ENCODE results near the gene TANK. TPM values are rescaled to one million over a fixed set of nuclear protein-coding genes. Genes with fewer than 3 reads are reported as not detected.

TANK gene
- total RNA-seq, 1 donor from 2014 or later, result 18.4 TPM

DNA sequence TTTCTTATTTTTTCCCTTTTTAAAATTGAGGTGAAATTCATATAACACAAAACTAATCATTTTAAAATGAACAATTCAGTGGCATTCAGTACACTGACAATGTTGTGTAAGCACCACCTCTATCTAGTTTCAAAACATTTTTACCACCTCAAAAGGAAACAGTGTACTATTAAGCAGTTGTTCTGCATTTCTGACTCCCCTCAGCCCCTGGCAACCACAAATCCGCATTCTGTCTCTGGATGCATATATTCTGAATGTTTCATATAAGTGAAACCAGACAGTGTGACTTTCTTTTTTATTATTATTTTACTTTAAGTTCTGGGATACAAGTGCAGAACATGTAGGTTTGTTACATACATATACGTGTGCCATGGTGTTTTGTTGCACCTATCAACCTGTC lies 19.2 kb upstream of the TANK start:
- Histone ChIP-seq H3K4me3 (no peak overlapping the region), H3K36me3 (no peaks in the 10 kb centered on the region), H3K4me1 (peaks cover 0 to 13% of the 10 kb centered on the region in 2 donors), H3K27ac (no peak overlapping the region), H3K27me3 (no peaks in the 10 kb centered on the region), H3K9me3 (no peaks in the 10 kb centered on the region)
- no peak for TF ChIP-seq CTCF (IDR thresholded peaks at IDR 0.05)
- intact Hi-C loops (cut with DNase I), result no loop called here
- no peak for DNase-seq (ENCODE audit: low spot score in 2 of 2)

DNA sequence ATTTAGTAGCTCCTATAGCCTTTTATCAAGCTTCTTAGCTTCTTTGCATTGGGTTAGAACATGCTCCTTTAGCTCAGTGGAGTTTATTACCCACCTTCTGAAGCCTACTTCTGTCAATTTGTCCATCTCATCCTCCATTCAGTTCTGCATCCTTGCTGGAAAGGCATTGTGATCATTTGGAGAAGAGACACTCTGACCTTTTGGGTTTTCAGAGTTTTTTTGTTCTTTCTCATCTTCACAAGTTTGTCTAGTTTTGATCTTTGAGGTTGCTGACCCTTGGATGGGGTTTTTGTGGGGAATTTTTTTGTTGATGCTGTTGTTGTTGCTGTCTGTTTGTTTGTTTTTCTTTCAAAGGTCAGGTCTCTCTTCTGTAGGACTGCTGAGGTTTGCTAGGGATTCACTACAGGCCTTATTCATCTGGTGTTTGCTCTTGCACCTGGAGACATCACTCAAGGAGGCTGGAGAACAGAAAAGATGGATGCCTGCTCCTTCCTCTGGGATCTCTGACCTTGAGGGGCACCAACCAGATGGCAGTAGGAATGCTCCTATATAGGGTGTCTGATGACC lies 13.9 kb upstream of the TANK start:
- no peak for DNase-seq (ENCODE audit: low spot score in 2 of 2)
- Histone ChIP-seq H3K9me3 (peaks cover 0 to 35% of the 10 kb centered on the region in 2 donors), H3K4me3 (no peak overlapping the region), H3K36me3 (no peaks in the 10 kb centered on the region), H3K27ac (no peak overlapping the region), H3K27me3 (no peaks in the 10 kb centered on the region), H3K4me1 (no peaks in the 10 kb centered on the region)
- intact Hi-C loops (cut with DNase I), result no loop called here
- TF ChIP-seq CTCF (IDR thresholded peaks at IDR 0.05), result no peak

DNA sequence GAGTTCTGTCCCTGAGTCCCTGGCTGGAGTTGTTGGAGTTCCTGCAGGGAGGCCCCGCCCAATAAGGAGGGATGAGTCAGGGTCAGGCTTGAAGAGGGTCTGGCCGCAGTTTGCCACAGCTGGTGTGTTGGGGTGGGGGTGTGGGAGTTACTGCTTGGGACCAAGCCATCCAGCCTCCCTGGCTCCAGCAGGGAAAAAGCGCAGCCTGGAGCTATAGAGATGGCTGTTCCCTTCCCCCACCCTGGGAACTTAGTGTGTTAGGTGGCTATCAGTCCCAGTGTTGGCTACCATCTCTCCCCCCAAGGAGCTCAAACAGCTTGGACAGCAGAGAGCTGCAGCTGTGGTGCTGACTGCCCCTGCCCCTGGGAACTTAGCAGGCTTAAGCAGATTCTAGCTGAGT lies 13.2 kb upstream of the TANK start:
- H3K4me1 ChIP-seq, result no peaks in the 10 kb centered on the region
- no peak for TF ChIP-seq CTCF (IDR thresholded peaks at IDR 0.05)
- H3K27me3 ChIP-seq, result no peaks in the 10 kb centered on the region
- peaks cover 0 to 36% of the 10 kb centered on the region in 2 donors for H3K9me3 ChIP-seq
- no peak overlapping the region for H3K4me3 ChIP-seq
- no peak overlapping the region for H3K27ac ChIP-seq
- intact Hi-C loops (cut with DNase I), result no loop called here
- no peak for DNase-seq (ENCODE audit: low spot score in 2 of 2)
- H3K36me3 ChIP-seq, result no peaks in the 10 kb centered on the region

DNA sequence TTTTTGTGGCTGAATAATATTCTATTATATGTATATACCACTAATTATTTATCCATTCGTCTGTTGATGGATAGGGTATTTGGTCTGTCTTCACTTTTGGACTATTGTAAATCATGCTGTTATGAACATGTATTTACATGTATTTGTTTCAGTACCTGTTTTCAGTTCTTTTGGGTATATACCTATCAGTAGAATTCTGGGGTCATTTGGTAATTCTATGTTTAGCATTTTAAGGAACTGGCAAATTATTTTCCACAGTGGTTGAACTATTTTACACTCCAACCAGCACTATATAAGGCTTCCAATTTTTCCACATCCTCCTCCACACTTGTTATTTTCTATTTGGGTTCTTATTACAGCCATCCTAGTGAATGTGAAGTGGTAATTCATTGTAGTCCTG lies 12.4 kb upstream of the TANK start:
- no peak for TF ChIP-seq CTCF (IDR thresholded peaks at IDR 0.05)
- Histone ChIP-seq H3K4me1 (no peaks in the 10 kb centered on the region), H3K9me3 (peaks cover 0 to 36% of the 10 kb centered on the region in 2 donors), H3K27me3 (no peaks in the 10 kb centered on the region), H3K36me3 (no peaks in the 10 kb centered on the region), H3K27ac (no peak overlapping the region), H3K4me3 (no peak overlapping the region)
- no peak for DNase-seq (ENCODE audit: low spot score in 2 of 2)
- intact Hi-C loops (cut with DNase I), result no loop called here

GRCh38 chr2:161150704-161151103 lies 9.5 kb upstream of the TANK start:
- intact Hi-C loops (cut with DNase I), result no loop called here
- Histone ChIP-seq H3K27me3 (no peaks in the 10 kb centered on the region), H3K36me3 (no peaks in the 10 kb centered on the region), H3K4me1 (no peaks in the 10 kb centered on the region), H3K9me3 (peaks cover 0 to 36% of the 10 kb centered on the region in 2 donors), H3K27ac (no peak overlapping the region), H3K4me3 (no peak overlapping the region)
- TF ChIP-seq CTCF (IDR thresholded peaks at IDR 0.05), result no peak
- DNase-seq (ENCODE audit: low spot score in 2 of 2), result no peak

GRCh38 chr2:161152302-161152701 lies 7.9 kb upstream of the TANK start:
- Histone ChIP-seq H3K36me3 (no peaks in the 10 kb centered on the region), H3K27me3 (no peaks in the 10 kb centered on the region), H3K4me3 (no peak overlapping the region), H3K4me1 (no peaks in the 10 kb centered on the region), H3K27ac (no peak overlapping the region), H3K9me3 (peaks cover 0 to 36% of the 10 kb centered on the region in 2 donors)
- no peak for DNase-seq (ENCODE audit: low spot score in 2 of 2)
- intact Hi-C loops (cut with DNase I), result no loop called here
- TF ChIP-seq CTCF (IDR thresholded peaks at IDR 0.05), result no peak

Measured in ascending aorta (tissue), 2 donors.